ENCODE data around the gene TCIRG1. TPM values are rescaled to one million over a fixed set of nuclear protein-coding genes. Genes with fewer than 3 reads are reported as not detected.

TCIRG1 gene
- total RNA-seq, 1 experiment from 2014 or later = 158 TPM

- ChIA-PET POLR2A (interaction anchor here (0.6 kb wide), 1 partner anchor 80 kb away, joined by 3 read pairs; no protein-coding TSS in a partner anchor), CTCF (no interaction called here)
- Histone ChIP-seq H3K4me3 (ENCODE audit: low read depth in 2 of 2, low read length in 2 of 2) (peak overlapping the region; percentile 72 to 92), H3K9me3 (ENCODE audit: control insufficient read depth, insufficient read depth, low read depth, low read length) (no peaks in the 10 kb centered on the region), H3K4me1 (ENCODE audit: control insufficient read depth, insufficient read depth, low read length) (peaks cover 33% of the 10 kb centered on the region), H3K27ac (ENCODE audit: low read length) (peak overlapping the region; percentile 94), H3K27me3 (ENCODE audit: control insufficient read depth, insufficient read depth, low read length) (no peaks in the 10 kb centered on the region), H3K36me3 (ENCODE audit: control insufficient read depth, insufficient read depth, low read length) (peaks cover 2% of the 10 kb centered on the region; the same call in 1 of the 2 replicates)
- intact Hi-C loops (cut with micrococcal nuclease; ENCODE audit: unreplicated experiment) = no loop called here
- no peak for ATAC-seq
- BruUV-seq (replicated peaks) = no TSS peak
- in situ Hi-C loops (cut with HindIII; ENCODE audit: low pct_unique_long_range_greater_than_20kb, low sequenced_read_pairs) = no loop called here
- TF ChIP-seq REST (IDR thresholded peaks at IDR 0.05; ENCODE audit: insufficient read depth in 1 of 2, low read depth in 2 of 2, low read length in 1 of 2) (no peak), POLR2AphosphoS5 (IDR thresholded peaks at IDR 0.05; ENCODE audit: low read depth, low read length) (no peak), SIN3A (IDR thresholded peaks at IDR 0.05; ENCODE audit: borderline replicate concordance, insufficient read depth, low read depth, low read length) (no peak), CTCF (IDR thresholded peaks at IDR 0.05) (no peak), TCF7L2 (IDR thresholded peaks at IDR 0.05; ENCODE audit: low read depth, low read length) (no peak)
- no peak for DNase-seq (ENCODE audit: low read depth, low spot score)
Observed at GRCh38 chr11:68039526-68040086, 781 bp downstream of the TCIRG1 start.

GRCh38 chr11:68040101-68040956 lies 1.5 kb downstream of the TCIRG1 start:
- POLR2A ChIA-PET = interaction anchor here (0.6 kb wide), 1 partner anchor 79 kb away, joined by 3 read pairs; no protein-coding TSS in a partner anchor

More at GRCh38 chr11:68040101-68040956, 1.5 kb downstream of the TCIRG1 start:
- TF ChIP-seq REST (IDR thresholded peaks at IDR 0.05; ENCODE audit: insufficient read depth in 1 of 2, low read depth in 2 of 2, low read length in 1 of 2) (no peak), CTCF (IDR thresholded peaks at IDR 0.05) (no peak), TCF7L2 (IDR thresholded peaks at IDR 0.05; ENCODE audit: low read depth, low read length) (no peak), POLR2AphosphoS5 (IDR thresholded peaks at IDR 0.05; ENCODE audit: low read depth, low read length) (no peak), SIN3A (IDR thresholded peaks at IDR 0.05; ENCODE audit: borderline replicate concordance, insufficient read depth, low read depth, low read length) (no peak)
- CTCF ChIA-PET = no interaction called here
- Histone ChIP-seq H3K4me3 (ENCODE audit: low read depth in 2 of 2, low read length in 2 of 2) (peak overlapping the region; percentile 72 to 92), H3K9me3 (ENCODE audit: control insufficient read depth, insufficient read depth, low read depth, low read length) (no peaks in the 10 kb centered on the region), H3K27ac (ENCODE audit: low read length) (peak overlapping the region; percentile 94), H3K36me3 (ENCODE audit: control insufficient read depth, insufficient read depth, low read length) (peaks cover 2% of the 10 kb centered on the region; the same call in 1 of the 2 replicates), H3K4me1 (ENCODE audit: control insufficient read depth, insufficient read depth, low read length) (peaks cover 33% of the 10 kb centered on the region), H3K27me3 (ENCODE audit: control insufficient read depth, insufficient read depth, low read length) (no peaks in the 10 kb centered on the region)
- in situ Hi-C loops (cut with HindIII; ENCODE audit: low pct_unique_long_range_greater_than_20kb, low sequenced_read_pairs) = no loop called here
- no peak for DNase-seq (ENCODE audit: low read depth, low spot score)
- intact Hi-C loops (cut with micrococcal nuclease; ENCODE audit: unreplicated experiment) = no loop called here
- ATAC-seq = peak; percentile 47
- no TSS peak for BruUV-seq (replicated peaks)

Data from Panc1 (cell line).